Cortex of kidney (tissue), 1 donor: ENCODE data around the gene HS6ST3.
"Not testable (repeated sequence)": the region's sequence is repeated elsewhere in the genome, so short reads cannot be mapped to it uniquely, and the experiment has no call there.

Experiments
- DNase-seq: peaks from one replicate; lab custom pipeline; 2025; lab: John Stamatoyannopoulos, UW

Gene HS6ST3

GRCh38 chr13:96089749-96090239 is at the start of gene HS6ST3:
Gene HS6ST3, plus strand, starts transcription at chr13:96090107.
- DNase-seq: no peak

GRCh38 chr13:96041326-96042110 is 48.4 kb upstream of the HS6ST3 start:
- DNase-seq: no peak

- DNase-seq: no peak
Measured at GRCh38 chr13:96044238-96044637, 45.7 kb upstream of the HS6ST3 start.

- DNase-seq: not testable (repeated sequence)
Measured at GRCh38 chr13:96046449-96047126, 43.3 kb upstream of the HS6ST3 start.

GRCh38 chr13:96050955-96051354 is 39.0 kb upstream of the HS6ST3 start:
- not testable (repeated sequence) for DNase-seq

- DNase-seq: not testable (repeated sequence)
Measured at GRCh38 chr13:96051491-96051890, 38.4 kb upstream of the HS6ST3 start.

GRCh38 chr13:96051946-96052345 is 38.0 kb upstream of the HS6ST3 start:
- DNase-seq: not testable (repeated sequence)

GRCh38 chr13:96052656-96053002 is 37.3 kb upstream of the HS6ST3 start:
- no peak for DNase-seq

- peak; percentile 47 for DNase-seq
Measured at GRCh38 chr13:96053003-96053703, 36.8 kb upstream of the HS6ST3 start, which contains the start of gene UGGT2. Gene UGGT2, minus strand, starts transcription at chr13:96053401. Its CDS starts 89 bp downstream, at chr13:96053312.

GRCh38 chr13:96065849-96066248 is 24.1 kb upstream of the HS6ST3 start:
- DNase-seq: no peak

- DNase-seq: no peak
Measured at GRCh38 chr13:96068729-96069128, 21.2 kb upstream of the HS6ST3 start.

- DNase-seq: no peak
Measured at GRCh38 chr13:96071504-96071903, 18.4 kb upstream of the HS6ST3 start.

GRCh38 chr13:96072392-96072791 is 17.5 kb upstream of the HS6ST3 start:
- DNase-seq: no peak

- no peak for DNase-seq
Measured at GRCh38 chr13:96075953-96076543, 13.9 kb upstream of the HS6ST3 start.

- DNase-seq: no peak
Measured at GRCh38 chr13:96080676-96081075, 9.2 kb upstream of the HS6ST3 start.

- no peak for DNase-seq
Measured at GRCh38 chr13:96081888-96082287, 8.0 kb upstream of the HS6ST3 start.

GRCh38 chr13:96082640-96083039 is 7.3 kb upstream of the HS6ST3 start:
- no peak for DNase-seq

GRCh38 chr13:96086736-96087135 is 3.2 kb upstream of the HS6ST3 start:
- DNase-seq: no peak

- no peak for DNase-seq
Measured at GRCh38 chr13:96089139-96089538, 768 bp upstream of the HS6ST3 start.

GRCh38 chr13:96090240-96091101 is 564 bp downstream of the HS6ST3 start:
- DNase-seq: no peak
